Ovary (tissue), 9 donors: ENCODE measurements around the gene ZMYM2. TPM values are rescaled to one million over a fixed set of nuclear protein-coding genes. Genes with fewer than 3 reads are reported as not detected.
A peak's percentile ranks its signal among the peaks of the same experiment; 100 is the strongest.

Experiments
- DNase-seq, 5 donors: peaks; one replicate each; pipeline ENCODE4 v3.0.0-alpha.2; 2019 to 2020
- H3K27ac ChIP-seq, 2 donors: fragments of 200-600 bp; one replicate each; pipeline versions ENCODE4 v1.5.1 to v1.8.0; 2019 to 2022
- H3K27me3 ChIP-seq: fragments of 200-600 bp; one replicate; pipeline ENCODE4 v1.8.0; 2022
- H3K36me3 ChIP-seq: fragments of 200-600 bp; sonication (generic); one replicate; pipeline ENCODE4 v1.5.1; 2019
- H3K4me1 ChIP-seq: one replicate; pipeline ENCODE4 v1.8.1; 2013; ENCODE audit warnings: mild to moderate bottlenecking, moderate library complexity; ENCODE audit not compliant: insufficient read depth
- H3K4me3 ChIP-seq: fragments of 200-600 bp; sonication (generic); one replicate; pipeline ENCODE4 v1.5.1; 2017
- H3K9me3 ChIP-seq, 2 donors: fragments of 200-600 bp in 1 of 2; sonication (generic) in 1 of 2; one replicate each; pipeline versions ENCODE4 v1.5.1 to v1.8.1; 2013 to 2019; ENCODE audit warnings: mild to moderate bottlenecking in 1 of 2, moderate library complexity in 1 of 2
- CTCF ChIP-seq, 3 donors: fragments of 450-650 bp in 2 of 3; fragments of 200-600 bp in 1 of 3; IDR thresholded peaks; one replicate each; pipeline versions ENCODE4 v1.5.1 to v1.8.0; 2016 to 2022; ENCODE audit warnings: antibody characterized with exemption in 3 of 3, mild to moderate bottlenecking in 1 of 3
- EP300 ChIP-seq: sonication (generic); formaldehyde crosslinking; IDR thresholded peaks from one replicate; pipeline ENCODE4 v1.6.1; 2017; ENCODE audit warnings: antibody characterized with exemption
- POLR2A ChIP-seq: fragments of 450-650 bp; IDR thresholded peaks from one replicate; pipeline ENCODE4 v1.6.1; 2017; ENCODE audit warnings: antibody characterized with exemption, mild to moderate bottlenecking, moderate library complexity
- WGBS, 3 donors: extraction: QIAGEN DNeasy Blood & Tissue Kit in 1 of 3; methylation state at CpG; one replicate each; pipeline versions ENCODE4 v1.1.5 to v1.1.7; 2013 to 2017; 5-methylcytosine and 5-hydroxymethylcytosine counted together
- intact Hi-C, 4 donors: fragments of 100-400 bp; cut with DNase I; formaldehyde crosslinking; loops; one replicate each; pipeline versions ENCODE4 v1.11.0 to v1.15.1; 2022 to 2023
- polyA plus RNA-seq, 2 donors: library from polyadenylated mRNA; stranded (reverse); fragments of 200-250 nt in 1 of 2; fragments of 350-450 nt in 1 of 2; fragmentation: Illumina TruSeq in 1 of 2; extraction: RNeasy Lipid Tissue Mini Kit (QIAGEN cat#74804) in 1 of 2; gene quantifications; one replicate each; pipeline ENCODE4 v1.2.3, GENCODE V29; 2013 to 2014
- total RNA-seq, 7 donors: library from RNA; depleted of rRNA in 2 of 7; stranded (reverse); fragments of >200 nt in 2 of 7; fragmentation: NEBNext Ultra II Directional in 3 of 7; extraction: Animal tissue kit (Norgen Biotek cat#: 25700) in 3 of 7; gene quantifications; one replicate each; pipeline versions ENCODE4 v1.1.0 to v1.2.4, GENCODE V29; 2016 to 2023
- donor health status: DM: no; HTN: no; CAD: no; lungs with moderate emphysema.
- donor health status: DM: no; HTN: no; CAD: no.
- donor health status: Bipolar disorder and iron deficiency.
- donor health status: DM: yes; HTN: yes; CAD: no.
- donor health status: DM: no; HTN: no; CAD: no.
- donor health status: DM: yes; HTN: yes; CAD: no.

The ZMYM2 gene
- total and polyA plus RNA-seq, 9 donors, result 17.2 to 97.6 (median 69.6) TPM

GRCh38 chr13:20126541-20127261, 168.2 kb downstream of the ZMYM2 start:
- Histone ChIP-seq H3K4me1 (peaks cover 4% of the 10 kb centered on the region), H3K36me3 (no peaks in the 10 kb centered on the region), H3K4me3 (no peak overlapping the region), H3K27me3 (no peaks in the 10 kb centered on the region), H3K9me3 (no peaks in the 10 kb centered on the region), H3K27ac (no peak overlapping the region)
- 63 to 74% (median 67%) methylated on average over 16 of the region's 16 CpGs for WGBS, 3 donors
- TF ChIP-seq EP300 (no peak), POLR2A (no peak), CTCF (IDR thresholded peaks at IDR 0.05) (no peak)
- no peak for DNase-seq
- intact Hi-C loops, result no loop called here

GRCh38 chr13:20127262-20127561, 168.7 kb downstream of the ZMYM2 start:
- Histone ChIP-seq H3K4me3 (peak overlapping the region; percentile 42), H3K36me3 (no peaks in the 10 kb centered on the region), H3K27ac (peak overlapping the region in 1 of 2 donors; percentile 73), H3K4me1 (peaks cover 4% of the 10 kb centered on the region), H3K9me3 (no peaks in the 10 kb centered on the region), H3K27me3 (no peaks in the 10 kb centered on the region)
- WGBS, 3 donors, result 26 to 40% (median 36%) methylated on average over 6 of the region's 6 CpGs
- no peak for TF ChIP-seq EP300
- TF ChIP-seq POLR2A, result no peak
- no peak for TF ChIP-seq CTCF (IDR thresholded peaks at IDR 0.05)
- intact Hi-C loops, result no loop called here
- no peak for DNase-seq

GRCh38 chr13:20127562-20128458, 169.3 kb downstream of the ZMYM2 start:
- 0 to 5% (median 1%) methylated on average over 56 to 82 of the region's 82 CpGs for WGBS, 3 donors
- peak; percentile 50 to 74 (median 61) for DNase-seq

More at GRCh38 chr13:20127562-20128458, 169.3 kb downstream of the ZMYM2 start:
- intact Hi-C loops, result no loop called here
- H3K27ac ChIP-seq, result peak overlapping the region; percentile 23 to 73
- no peaks in the 10 kb centered on the region for H3K9me3 ChIP-seq
- TF ChIP-seq CTCF (IDR thresholded peaks at IDR 0.05) (peak in 1 of 3 donors; percentile 41), EP300 (no peak), POLR2A (no peak)
- H3K4me3 ChIP-seq, result peak overlapping the region; percentile 42
- H3K27me3 ChIP-seq, result no peaks in the 10 kb centered on the region
- no peaks in the 10 kb centered on the region for H3K36me3 ChIP-seq
- H3K4me1 ChIP-seq, result peaks cover 4% of the 10 kb centered on the region
